Chondrocyte (in vitro differentiated cells): Measurements from ENCODE around the gene OR10H5. TPM values are rescaled to one million over a fixed set of nuclear protein-coding genes. Genes with fewer than 3 reads are reported as not detected.
"Not testable (repeated sequence)": the region's sequence is repeated elsewhere in the genome, so short reads cannot be mapped to it uniquely, and the experiment has no call there.

ENCODE experiments used
- DNase-seq: peaks from one replicate; pipeline ENCODE4 v3.0.0; 2021; ENCODE audit warnings: mixed read lengths, low spot score
- H3K27ac Mint-ChIP-seq: one replicate; pipeline ENCODE4 v1.8.0; 2021; ENCODE audit warnings: mild to moderate bottlenecking, moderate library complexity, mixed read lengths; ENCODE audit not compliant: unreplicated experiment
- H3K27me3 Mint-ChIP-seq: 2 replicates; pipeline ENCODE4 v1.8.0; 2021; ENCODE audit warnings: low read depth, mixed read lengths
- H3K36me3 Mint-ChIP-seq: 2 replicates; pipeline ENCODE4 v1.8.0; 2021; ENCODE audit warnings: low read depth, mixed read lengths
- H3K4me1 Mint-ChIP-seq: 2 replicates; pipeline ENCODE4 v1.8.0; 2021; ENCODE audit warnings: low read depth, mild to moderate bottlenecking, mixed read lengths
- H3K4me3 Mint-ChIP-seq: one replicate; pipeline ENCODE4 v1.8.0; 2021; ENCODE audit warnings: mild to moderate bottlenecking, moderate library complexity, mixed read lengths; ENCODE audit not compliant: unreplicated experiment
- H3K9me3 Mint-ChIP-seq: 2 replicates; pipeline ENCODE4 v1.8.0; 2021; ENCODE audit warnings: low read depth, mixed read lengths
- total RNA-seq: library from RNA; stranded (reverse); gene quantifications from 3 replicates; pipeline ENCODE4 v1.2.1, GENCODE V29; 2021
- TF ChIP-seq, protein P1 (sequence below): fragments of 200-600 bp; sonication (generic); IDR thresholded peaks from 2 replicates; pipeline ENCODE4 v1.5.0; 2021; ENCODE audit warnings: antibody characterized with exemption, mild to moderate bottlenecking, moderate library complexity

OR10H5 gene
- total RNA-seq, 1 donor from 2014 or later, result not detected

DNA sequence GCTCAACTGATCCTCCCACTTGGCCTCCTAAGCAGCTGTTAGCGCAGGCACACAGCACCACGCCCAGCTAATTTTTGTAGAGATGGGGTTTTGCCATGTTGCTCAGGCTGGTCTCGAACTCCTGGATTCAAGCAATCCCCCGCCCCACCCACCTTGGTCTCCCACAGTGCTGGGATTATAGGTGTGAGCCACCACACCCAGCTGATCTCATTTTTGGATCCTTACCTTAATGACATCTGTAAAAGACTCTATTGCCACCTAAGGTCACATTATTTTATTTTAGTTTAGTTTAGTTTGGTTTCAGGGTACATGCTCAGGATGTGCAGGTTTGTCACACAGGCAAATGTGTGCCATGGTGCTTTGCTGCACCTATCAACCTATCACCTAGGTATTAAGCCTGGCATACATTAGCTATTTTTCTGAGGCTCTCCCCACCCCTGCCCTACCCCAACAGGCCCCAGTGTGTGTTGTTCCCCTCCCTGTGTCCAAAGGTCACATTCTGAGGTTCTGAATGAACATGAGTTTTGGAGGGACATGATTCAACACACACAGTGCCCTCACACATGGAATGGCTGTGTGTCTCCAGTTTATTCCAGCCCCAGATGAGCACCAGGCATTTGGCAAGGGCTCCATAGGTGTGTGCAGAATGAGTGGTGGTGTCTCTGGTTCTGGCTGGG lies 1.3 kb downstream of the OR10H5 start:
- Mint-ChIP-seq H3K27ac (no peak overlapping the region), H3K4me1 (no peaks in the 10 kb centered on the region), H3K27me3 (no peaks in the 10 kb centered on the region), H3K4me3 (no peak overlapping the region), H3K9me3 (peaks cover 7% of the 10 kb centered on the region), H3K36me3 (no peaks in the 10 kb centered on the region)
- no peak for DNase-seq
- TF ChIP-seq, protein P1, sequence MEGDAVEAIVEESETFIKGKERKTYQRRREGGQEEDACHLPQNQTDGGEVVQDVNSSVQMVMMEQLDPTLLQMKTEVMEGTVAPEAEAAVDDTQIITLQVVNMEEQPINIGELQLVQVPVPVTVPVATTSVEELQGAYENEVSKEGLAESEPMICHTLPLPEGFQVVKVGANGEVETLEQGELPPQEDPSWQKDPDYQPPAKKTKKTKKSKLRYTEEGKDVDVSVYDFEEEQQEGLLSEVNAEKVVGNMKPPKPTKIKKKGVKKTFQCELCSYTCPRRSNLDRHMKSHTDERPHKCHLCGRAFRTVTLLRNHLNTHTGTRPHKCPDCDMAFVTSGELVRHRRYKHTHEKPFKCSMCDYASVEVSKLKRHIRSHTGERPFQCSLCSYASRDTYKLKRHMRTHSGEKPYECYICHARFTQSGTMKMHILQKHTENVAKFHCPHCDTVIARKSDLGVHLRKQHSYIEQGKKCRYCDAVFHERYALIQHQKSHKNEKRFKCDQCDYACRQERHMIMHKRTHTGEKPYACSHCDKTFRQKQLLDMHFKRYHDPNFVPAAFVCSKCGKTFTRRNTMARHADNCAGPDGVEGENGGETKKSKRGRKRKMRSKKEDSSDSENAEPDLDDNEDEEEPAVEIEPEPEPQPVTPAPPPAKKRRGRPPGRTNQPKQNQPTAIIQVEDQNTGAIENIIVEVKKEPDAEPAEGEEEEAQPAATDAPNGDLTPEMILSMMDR, result no peak

DNA sequence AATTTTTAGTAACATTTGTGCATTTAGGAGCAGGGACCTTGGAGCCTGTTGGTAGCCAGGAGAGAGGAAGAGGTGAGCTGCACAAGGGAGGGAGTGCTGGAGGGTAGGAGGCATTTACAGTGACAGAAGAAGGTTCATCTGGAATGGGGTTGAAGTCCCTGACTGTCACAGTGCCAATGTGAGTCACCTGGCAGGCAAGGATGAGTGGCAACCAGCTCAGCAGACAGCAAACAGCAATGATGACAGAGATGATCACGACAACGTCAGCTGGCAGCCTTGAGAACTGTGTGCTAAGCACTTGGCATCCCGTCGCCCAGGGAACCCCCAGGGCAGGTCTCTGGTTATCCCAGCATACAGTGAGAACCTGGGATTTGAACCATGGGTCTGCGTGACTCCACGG lies 2.6 kb downstream of the OR10H5 start:
- Mint-ChIP-seq H3K9me3 (peaks cover 4% of the 10 kb centered on the region), H3K4me3 (no peak overlapping the region), H3K27ac (no peak overlapping the region), H3K4me1 (no peaks in the 10 kb centered on the region), H3K27me3 (no peaks in the 10 kb centered on the region), H3K36me3 (no peaks in the 10 kb centered on the region)
- DNase-seq, result no peak
- TF ChIP-seq, protein P1, result no peak

DNA sequence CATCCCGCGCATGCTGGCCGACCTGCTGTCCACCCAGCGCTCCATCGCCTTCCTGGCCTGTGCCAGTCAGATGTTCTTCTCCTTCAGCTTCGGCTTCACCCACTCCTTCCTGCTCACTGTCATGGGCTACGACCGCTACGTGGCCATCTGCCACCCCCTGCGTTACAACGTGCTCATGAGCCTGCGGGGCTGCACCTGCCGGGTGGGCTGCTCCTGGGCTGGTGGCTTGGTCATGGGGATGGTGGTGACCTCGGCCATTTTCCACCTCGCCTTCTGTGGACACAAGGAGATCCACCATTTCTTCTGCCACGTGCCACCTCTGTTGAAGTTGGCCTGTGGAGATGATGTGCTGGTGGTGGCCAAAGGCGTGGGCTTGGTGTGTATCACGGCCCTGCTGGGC lies 6.8 kb downstream of the OR10H5 start:
- not testable (repeated sequence) for H3K27me3 Mint-ChIP-seq, H3K4me1 Mint-ChIP-seq, H3K4me3 Mint-ChIP-seq, DNase-seq, H3K36me3 Mint-ChIP-seq, H3K27ac Mint-ChIP-seq
- H3K9me3 Mint-ChIP-seq, result peaks cover 18% of the 10 kb centered on the region

DNA sequence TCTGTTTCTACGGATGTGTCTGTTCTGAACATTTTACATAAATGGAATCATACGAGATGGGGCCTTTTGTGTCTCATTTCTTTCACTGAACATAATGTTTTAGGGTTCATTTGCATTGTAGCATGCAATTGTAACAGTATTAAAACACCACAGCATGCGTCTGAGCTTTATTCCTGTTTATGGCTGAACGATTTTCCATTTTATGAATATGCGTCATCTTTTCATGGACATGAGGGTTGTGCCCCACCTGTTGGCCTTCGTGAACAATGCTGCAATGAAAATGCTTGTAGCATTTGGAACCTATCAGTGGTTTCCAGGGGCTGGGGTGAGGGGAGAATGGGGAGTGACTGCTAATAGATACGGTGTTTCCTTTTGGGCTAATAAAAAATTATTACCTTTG lies 22.9 kb downstream of the OR10H5 start:
- Mint-ChIP-seq H3K9me3 (peaks cover 18% of the 10 kb centered on the region), H3K36me3 (no peaks in the 10 kb centered on the region), H3K27me3 (no peaks in the 10 kb centered on the region), H3K27ac (no peak overlapping the region), H3K4me1 (no peaks in the 10 kb centered on the region), H3K4me3 (no peak overlapping the region)
- TF ChIP-seq, protein P1, result no peak
- DNase-seq, result no peak

DNA sequence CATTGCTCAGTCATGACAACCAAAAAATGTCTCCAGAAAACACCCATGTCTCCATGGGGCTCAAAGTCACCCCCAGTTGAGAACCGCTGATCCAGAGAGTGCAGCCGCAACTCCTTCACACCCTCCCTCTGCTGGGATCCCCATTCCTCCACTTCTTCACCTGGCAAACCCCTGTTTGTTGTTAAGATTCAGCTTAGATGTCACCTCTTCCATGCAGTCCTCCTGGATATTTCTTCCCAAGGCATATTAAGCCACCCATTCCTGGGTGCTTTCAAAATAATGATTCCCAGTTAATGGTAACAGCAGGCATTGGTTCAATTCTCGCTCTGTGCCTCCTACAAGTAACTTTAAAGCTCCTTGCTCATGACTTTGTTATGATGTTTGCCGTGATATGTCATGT lies 24.0 kb downstream of the OR10H5 start:
- Mint-ChIP-seq H3K27ac (no peak overlapping the region), H3K4me3 (no peak overlapping the region), H3K27me3 (no peaks in the 10 kb centered on the region), H3K9me3 (peaks cover 15% of the 10 kb centered on the region), H3K4me1 (no peaks in the 10 kb centered on the region), H3K36me3 (no peaks in the 10 kb centered on the region)
- no peak for DNase-seq
- TF ChIP-seq, protein P1, result no peak

DNA sequence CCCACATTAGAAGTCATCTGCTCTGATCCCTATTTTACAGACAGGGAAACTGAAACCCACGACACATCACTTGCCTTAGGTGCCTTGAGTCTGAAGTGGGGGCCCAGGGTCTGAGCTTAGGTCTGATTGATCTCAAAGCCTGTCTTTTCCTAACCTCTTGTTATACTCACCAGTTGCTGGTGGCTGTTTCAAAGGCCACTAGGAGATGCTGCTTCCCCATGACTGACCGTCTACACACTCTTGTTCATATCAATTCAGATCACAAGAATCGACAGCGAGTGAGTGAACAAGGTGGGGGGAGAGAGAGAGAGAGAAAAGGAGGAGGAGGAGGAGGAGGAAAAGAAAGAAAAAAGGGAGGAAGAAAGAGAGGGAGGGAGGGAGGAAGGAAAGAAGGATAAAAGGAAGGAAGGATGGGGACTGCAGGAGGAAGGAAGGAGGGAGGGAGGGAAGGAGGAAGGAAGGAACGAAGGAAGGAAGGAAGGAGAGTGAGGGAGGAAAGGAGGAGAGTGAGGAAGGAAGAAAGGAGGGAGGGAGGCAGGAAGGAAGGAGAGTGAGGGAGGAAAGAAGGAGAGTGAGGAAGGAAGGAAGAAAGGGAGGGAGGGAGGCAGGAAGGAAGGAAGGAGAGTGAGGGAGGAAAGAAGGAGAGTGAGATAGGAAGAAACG lies 24.7 kb downstream of the OR10H5 start:
- Mint-ChIP-seq H3K9me3 (peaks cover 16% of the 10 kb centered on the region), H3K36me3 (no peaks in the 10 kb centered on the region), H3K4me1 (no peaks in the 10 kb centered on the region), H3K27me3 (no peaks in the 10 kb centered on the region), H3K27ac (no peak overlapping the region), H3K4me3 (no peak overlapping the region)
- no peak for DNase-seq
- TF ChIP-seq, protein P1, result no peak
